ENCODE measurements around the gene LSR.
"Not testable (repeated sequence)": the region's sequence is repeated elsewhere in the genome, so short reads cannot be mapped to it uniquely, and the experiment has no call there.

DNA sequence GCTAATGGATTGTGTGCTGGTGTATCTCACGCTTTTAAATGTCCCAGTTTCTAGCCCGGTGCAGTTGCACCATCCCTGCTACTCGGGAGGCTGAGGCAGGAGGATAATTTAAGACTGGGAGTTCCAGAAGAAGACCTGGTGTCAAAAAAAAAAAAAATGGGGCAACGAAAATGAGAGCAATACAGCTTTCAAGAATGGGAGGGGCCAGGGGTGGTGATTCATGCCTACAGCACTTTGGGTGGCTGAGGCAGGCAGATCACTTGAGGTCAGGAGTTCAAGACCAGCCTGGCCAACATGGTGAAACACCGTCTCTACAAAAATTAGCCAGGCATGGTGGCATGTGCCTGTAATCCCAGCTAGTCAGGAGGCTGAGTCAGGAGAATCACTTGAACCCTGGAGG is 37.3 kb downstream of the LSR start:
- TF ChIP-seq POLR2A, CTCF (IDR thresholded peaks at IDR 0.05): not testable (repeated sequence)

Data from prostate gland (tissue), 2 donors.